HG02623 (cell line): Measurements from ENCODE around the gene STX12.
"Not testable (repeated sequence)": the region's sequence is repeated elsewhere in the genome, so short reads cannot be mapped to it uniquely, and the experiment has no call there.

Experiments
- ATAC-seq: cut with Tn5 transposase; IDR thresholded peaks from one replicate; pipeline ENCODE4 v1.9.1; 2021; ENCODE audit warnings: moderate library complexity; ENCODE audit not compliant: unreplicated experiment

Gene STX12

DNA sequence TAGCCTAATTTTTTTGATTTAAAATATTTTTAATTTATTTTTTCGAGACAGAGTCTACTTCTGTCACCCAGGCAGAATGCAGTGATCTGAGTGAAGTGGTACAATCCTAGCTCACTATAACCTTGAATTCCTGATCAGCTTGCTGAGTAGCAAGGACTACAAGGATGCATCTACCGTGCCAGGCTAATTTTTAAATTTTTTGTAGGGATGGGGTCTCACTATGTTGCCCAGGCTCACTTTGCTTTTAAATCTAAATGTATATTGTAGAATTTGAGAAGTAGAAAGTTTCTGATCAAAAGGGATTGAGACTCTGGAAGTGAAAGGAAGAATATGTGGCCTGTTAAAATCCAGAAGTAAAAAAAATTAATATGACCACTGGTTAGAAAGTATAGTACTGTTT lies 1.6 kb downstream of the STX12 start:
- ATAC-seq, result no peak

- not testable (repeated sequence) for ATAC-seq
Measured at GRCh38 chr1:27775336-27775735, 2.3 kb downstream of the STX12 start.

- not testable (repeated sequence) for ATAC-seq
Measured at GRCh38 chr1:27776276-27776675, 3.3 kb downstream of the STX12 start.

DNA sequence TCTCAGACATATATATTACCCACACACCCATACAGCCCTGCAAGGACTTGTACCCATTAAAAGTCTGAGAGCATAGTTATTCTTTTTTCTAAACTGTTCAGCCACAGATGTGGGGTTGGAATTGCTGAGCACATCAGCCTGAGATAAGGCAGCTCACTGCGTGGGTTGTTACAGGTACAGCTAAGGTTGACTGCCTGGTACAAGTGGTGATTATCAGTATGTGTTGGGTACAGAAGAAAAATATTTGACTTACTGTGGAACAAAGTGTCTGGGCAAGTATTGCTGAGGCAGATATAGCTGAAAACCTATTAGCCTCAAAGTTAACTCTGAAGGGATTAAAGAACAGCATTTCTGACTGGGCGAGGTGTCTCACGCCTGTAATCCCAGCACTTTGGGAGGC lies 5.0 kb downstream of the STX12 start:
- no peak for ATAC-seq

DNA sequence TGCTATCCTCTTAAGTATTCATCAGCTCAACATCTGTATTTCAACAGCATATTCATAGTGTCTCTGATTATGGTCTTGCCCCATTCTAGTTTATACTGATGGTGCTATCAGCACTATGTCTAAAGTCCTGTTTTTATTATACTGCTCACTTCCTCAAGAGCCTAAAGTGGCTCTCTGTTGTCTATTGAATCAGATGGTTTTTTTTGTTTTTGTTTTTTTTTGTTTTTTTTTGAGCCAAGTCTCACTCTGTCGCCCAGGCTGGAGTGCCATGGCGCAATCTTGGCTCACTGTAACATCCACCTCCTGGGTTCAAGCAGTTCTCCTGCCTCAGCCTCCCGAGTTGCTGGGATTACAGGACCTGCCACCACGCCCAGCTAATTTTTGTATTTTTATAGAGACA lies 6.1 kb downstream of the STX12 start:
- no peak for ATAC-seq

- no peak for ATAC-seq
Measured at GRCh38 chr1:27782950-27783349, 9.9 kb downstream of the STX12 start.

- ATAC-seq, result no peak
Measured at GRCh38 chr1:27784700-27785099, 11.7 kb downstream of the STX12 start.

- no peak for ATAC-seq
Measured at GRCh38 chr1:27785781-27786455, 12.9 kb downstream of the STX12 start.

DNA sequence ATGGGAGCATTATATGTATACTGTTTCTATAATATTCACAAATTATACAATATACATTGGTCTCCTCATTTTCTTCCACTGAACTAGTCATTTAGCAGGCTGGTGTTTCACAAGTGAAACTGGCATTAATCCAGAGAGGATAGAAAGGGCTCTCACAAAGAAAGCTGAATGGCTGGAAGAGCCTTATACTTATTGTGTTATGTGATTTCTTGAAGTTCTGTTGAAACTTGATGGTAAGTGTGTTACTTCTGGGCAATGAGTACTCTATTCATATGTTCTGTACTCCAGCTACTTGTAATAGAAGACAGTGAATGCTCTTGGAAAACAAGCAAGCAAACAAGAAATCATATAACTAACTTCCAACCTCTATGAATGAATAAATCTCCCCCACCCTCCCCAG lies 14.9 kb downstream of the STX12 start:
- no peak for ATAC-seq

DNA sequence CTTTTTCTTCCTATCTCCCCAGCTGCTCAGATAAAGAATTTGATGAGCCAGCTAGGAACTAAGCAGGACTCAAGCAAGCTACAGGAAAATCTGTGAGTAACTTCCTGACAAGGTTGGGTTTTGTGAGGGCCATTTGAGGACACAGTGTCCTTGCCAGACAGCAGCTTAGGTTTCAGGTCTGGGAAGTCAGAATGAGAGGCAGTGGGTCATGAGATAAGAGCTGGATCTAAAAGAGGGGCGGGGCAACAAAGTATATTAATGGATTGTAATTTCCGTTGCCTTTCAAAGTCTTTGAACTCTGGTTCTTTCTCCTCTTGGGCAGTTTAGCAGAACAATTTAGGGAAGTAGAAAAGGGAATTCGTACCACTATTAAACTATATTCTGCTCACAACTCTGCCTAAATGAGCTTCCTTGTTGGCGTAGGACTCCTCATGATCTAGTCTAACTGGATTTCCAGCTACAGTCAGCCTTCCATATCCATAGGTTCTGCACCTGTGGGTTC lies 16.6 kb downstream of the STX12 start:
- no peak for ATAC-seq

DNA sequence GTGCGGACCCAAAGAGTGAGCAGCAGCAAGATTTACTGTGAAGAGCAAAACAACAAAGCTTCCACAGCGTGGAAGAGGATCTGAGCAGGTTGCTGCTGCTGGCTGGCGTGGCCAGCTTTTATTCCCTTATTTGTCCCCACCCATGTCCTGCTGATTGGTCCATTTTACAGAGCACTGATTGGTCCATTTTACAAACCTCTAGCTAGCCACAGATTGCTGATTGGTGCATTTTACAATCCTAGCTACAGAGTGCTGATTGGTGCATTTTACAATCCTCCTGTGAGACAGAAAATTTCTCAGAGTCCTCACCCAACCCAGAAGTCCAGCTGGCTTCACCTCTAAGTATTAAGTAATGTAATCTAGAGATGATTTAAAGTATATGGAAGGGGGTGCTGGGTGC lies 17.3 kb downstream of the STX12 start:
- ATAC-seq, result not testable (repeated sequence)

DNA sequence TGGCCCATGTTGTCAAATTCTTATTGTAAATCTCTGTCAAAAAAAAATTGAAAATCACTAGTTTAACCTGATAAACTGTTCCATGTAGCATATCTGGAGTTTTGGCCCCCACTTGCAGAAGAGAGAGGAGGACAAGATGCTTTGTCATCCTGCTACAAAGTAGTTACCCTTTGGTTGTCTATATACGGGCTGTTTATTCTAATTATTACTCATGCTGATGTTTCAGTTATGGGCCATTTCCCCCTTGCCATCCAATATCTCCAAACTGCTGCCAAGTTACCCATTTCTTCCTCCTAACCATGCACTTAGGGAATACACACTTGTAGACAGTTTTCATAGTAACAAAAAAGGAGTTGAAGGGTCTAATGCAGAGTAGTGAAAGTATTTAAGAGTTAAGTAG lies 22.6 kb downstream of the STX12 start:
- ATAC-seq, result no peak

- no peak for ATAC-seq
Measured at GRCh38 chr1:27804791-27805190, 31.8 kb downstream of the STX12 start.

DNA sequence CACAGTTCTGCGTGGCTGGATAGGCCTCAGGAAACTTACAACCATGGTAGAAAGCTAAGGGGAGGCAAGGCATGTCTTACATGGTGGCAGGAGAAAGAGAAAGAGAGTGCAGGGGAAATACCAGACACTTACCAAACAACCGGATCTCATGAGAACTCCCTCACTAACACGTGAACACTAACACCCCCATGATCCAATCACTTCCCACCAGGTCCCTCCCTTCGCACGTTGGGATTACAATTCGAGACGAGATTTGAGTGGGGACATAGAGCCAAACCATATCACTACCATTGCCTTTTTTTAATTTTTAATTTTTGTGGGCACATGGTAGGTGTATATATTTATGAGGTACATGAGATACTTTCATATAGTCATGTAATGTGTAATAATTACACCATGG lies 33.7 kb downstream of the STX12 start:
- no peak for ATAC-seq

- ATAC-seq, result no peak
Measured at GRCh38 chr1:27807385-27807784, 34.4 kb downstream of the STX12 start.

DNA sequence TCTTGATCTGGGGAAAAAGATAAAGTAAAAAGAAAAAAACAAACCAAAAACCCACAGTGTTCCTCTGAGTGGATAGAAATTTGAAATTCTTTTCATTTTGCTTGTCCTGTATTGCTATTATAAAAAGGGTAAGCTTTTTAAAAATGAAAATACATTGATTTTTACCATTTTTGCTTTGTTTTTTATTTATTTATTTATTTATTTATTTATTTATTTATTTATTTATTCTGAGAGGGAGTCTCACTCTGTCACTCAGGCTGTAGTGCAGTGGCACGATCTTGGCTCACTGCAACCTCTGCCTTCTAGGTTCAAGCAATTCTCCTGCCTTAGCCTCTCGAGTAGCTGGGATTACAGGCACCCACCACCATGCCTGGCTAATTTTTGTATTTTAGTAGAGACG lies 35.1 kb downstream of the STX12 start:
- ATAC-seq, result not testable (repeated sequence)

GRCh38 chr1:27809883-27810282 lies 36.9 kb downstream of the STX12 start:
- ATAC-seq, result no peak

GRCh38 chr1:27811741-27812500 lies 38.9 kb downstream of the STX12 start:
- no peak for ATAC-seq

DNA sequence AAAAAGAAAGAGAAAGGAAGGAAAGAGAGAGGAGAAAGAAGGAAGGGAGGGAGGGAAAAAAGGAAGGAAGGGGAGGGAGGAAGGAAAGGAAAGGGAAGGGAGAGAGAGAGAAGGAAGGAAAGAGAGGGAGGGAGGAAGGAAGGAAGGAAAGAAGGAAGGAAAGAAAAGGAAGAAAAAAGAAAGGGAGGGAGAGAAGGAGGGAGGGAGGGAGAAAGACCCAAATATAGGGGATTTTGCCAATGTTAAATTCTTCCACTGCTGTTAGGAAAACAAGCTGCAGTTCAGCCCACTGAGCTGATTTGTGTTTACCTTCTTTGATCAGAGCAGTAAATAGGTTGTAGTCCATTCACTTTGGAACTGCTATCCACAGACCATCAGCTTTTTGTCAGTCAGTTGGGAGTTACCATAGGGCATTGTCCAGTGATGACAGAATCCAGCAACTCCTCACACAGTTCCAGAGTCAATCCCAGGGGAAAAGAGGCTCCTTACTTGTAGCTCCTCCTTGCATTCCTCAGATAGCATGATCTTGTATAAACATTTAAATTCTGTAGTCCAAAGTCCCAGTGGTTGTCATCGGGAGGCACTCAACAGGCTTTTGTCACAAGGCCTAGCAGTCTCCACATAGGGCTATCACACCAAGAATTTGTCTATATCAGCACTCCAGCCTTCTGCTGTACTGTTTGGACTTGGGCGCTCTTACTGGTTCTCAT lies 44.1 kb downstream of the STX12 start:
- no peak for ATAC-seq

DNA sequence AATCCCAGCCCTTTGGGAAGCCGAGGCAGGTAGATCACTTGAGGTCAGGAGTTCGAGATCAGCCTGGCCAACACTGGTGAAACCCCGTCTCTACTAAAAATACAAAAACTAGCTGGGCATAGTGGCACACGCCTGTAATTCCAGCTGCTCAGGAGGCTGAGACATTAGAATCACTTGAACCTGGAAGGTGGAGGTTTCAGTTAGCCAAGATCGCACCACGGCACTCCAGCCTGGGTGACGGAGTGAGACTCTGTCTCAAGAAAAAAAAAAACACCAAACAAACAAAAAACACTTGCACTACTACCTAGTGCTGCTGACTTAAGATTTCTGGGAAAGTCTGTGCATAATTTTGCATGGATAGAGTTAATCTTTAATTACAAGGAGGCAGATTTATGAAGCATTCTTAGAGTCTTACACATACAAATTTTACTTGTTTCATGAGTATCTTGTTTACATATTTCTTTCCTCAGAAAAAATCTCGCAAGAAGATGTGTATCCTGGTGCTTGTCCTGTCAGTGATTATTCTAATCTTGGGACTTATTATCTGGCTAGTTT lies 48.8 kb downstream of the STX12 start:
- ATAC-seq, result no peak

DNA sequence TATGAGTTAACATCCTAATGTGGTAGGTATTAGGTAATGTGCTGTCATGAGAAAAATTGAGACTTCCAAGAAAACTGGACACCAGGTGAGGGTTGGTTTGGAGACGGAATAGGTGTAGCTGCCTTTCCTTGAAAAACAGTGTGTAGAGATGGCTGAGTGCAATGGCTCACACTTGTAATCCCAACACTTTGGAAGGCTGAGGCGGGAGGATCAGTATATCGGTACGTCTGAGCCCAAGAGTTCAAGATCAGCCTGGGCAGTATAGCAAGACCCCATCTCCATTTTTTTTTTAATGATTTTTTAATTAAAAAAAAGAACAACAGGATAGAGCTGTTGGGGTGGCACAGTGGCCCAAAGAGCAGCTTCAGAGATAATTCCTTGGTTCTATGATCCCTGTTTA lies 50.8 kb downstream of the STX12 start:
- ATAC-seq, result no peak

DNA sequence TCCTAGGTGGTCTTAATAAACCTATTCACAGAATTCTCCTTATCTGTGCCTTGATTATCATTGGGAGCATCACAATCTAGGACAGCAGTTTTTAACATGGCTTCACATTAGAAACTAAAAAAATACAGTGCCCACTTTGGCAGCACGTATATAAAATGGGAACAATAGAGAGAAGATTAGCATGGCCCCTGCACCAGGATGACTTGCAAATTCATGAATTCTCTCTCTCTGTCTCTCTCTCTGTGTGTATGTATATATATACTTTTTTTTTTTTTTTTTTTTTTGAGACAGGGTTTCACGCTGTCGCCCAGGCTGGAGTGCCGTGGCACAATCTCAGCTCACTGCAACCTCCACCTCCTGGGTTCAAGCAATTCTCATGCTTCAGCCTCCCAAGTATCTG lies 51.4 kb downstream of the STX12 start:
- no peak for ATAC-seq
